Gastroesophageal sphincter (tissue), 3 donors: ENCODE data around the gene EXD3.

ENCODE experiments used
- EP300 ChIP-seq: sonication (generic); formaldehyde crosslinking; IDR thresholded peaks from one replicate; pipeline ENCODE4 v1.6.1; 2017; ENCODE audit warnings: antibody characterized with exemption, mild to moderate bottlenecking
- POLR2A ChIP-seq, 2 donors: fragments of 450-650 bp; IDR thresholded peaks; one replicate each; pipeline ENCODE4 v1.6.1; 2017; ENCODE audit warnings: antibody characterized with exemption in 2 of 2, mild to moderate bottlenecking in 2 of 2, moderate library complexity in 1 of 2
- POLR2AphosphoS5 ChIP-seq: sonication (generic); formaldehyde crosslinking; IDR thresholded peaks from one replicate; pipeline ENCODE4 v1.6.1; 2017; ENCODE audit warnings: antibody characterized with exemption
- TF ChIP-seq, protein P1 (sequence below), 4 experiments: fragments of 200-600 bp in 2 of 4; fragments of 450-650 bp in 2 of 4; sonication (generic) in 1 of 4; IDR thresholded peaks; one replicate each; pipeline ENCODE4 v1.5.1; 2017 to 2019; ENCODE audit warnings: antibody characterized with exemption in 4 of 4, mild to moderate bottlenecking in 2 of 4, moderate library complexity in 2 of 4

DNA sequence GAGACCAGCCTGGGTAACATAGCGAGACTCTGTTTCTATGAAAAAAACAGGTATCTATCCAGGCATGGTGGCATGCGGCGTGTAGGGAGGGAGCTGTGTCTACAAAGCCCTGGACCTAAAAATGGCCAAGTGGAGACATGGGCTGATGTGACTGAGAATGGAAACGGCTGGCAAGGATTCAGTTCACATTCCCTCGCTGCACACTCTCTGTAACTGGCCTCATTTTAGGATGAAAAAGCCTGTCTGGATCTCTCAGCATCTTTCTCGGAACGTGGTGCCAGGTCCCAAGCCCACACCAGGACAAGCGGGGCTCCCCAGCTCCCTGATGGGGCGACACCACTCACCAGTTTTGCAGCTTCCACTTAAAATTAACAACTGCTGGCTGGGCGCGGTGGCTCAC, 13.4 kb downstream of the EXD3 start:
- TF ChIP-seq, protein P1, sequence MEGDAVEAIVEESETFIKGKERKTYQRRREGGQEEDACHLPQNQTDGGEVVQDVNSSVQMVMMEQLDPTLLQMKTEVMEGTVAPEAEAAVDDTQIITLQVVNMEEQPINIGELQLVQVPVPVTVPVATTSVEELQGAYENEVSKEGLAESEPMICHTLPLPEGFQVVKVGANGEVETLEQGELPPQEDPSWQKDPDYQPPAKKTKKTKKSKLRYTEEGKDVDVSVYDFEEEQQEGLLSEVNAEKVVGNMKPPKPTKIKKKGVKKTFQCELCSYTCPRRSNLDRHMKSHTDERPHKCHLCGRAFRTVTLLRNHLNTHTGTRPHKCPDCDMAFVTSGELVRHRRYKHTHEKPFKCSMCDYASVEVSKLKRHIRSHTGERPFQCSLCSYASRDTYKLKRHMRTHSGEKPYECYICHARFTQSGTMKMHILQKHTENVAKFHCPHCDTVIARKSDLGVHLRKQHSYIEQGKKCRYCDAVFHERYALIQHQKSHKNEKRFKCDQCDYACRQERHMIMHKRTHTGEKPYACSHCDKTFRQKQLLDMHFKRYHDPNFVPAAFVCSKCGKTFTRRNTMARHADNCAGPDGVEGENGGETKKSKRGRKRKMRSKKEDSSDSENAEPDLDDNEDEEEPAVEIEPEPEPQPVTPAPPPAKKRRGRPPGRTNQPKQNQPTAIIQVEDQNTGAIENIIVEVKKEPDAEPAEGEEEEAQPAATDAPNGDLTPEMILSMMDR (IDR thresholded peaks at IDR 0.05), result no peak
- TF ChIP-seq EP300, result no peak
- no peak for TF ChIP-seq POLR2A (IDR thresholded peaks at IDR 0.05)
- TF ChIP-seq POLR2AphosphoS5, result no peak
